K562 (cell line): ENCODE data around the gene SOX18. TPM values are rescaled to one million over a fixed set of nuclear protein-coding genes. Genes with fewer than 3 reads are reported as not detected.

Source experiments
- ATAC-seq: fragments of 200-7000 bp; cut with Tn5 transposase; 3 replicates; pipeline ENCODE4 v1.9.1; 2020; ENCODE audit warnings: moderate library complexity
- BruUV-seq: library from RNA; stranded (reverse); fragments of 400-500 nt; replicated peaks from 2 replicates; lab custom pipeline; 2021; lab: Mats Ljungman, UMichigan
- CTCF ChIA-PET: fragments of 300-600 bp; formaldehyde crosslinking; extraction: SDS; loops from one replicate; lab custom pipeline; 2021; ENCODE audit warnings: low intra/inter-chr PET ratio; lab: Yijun Ruan, JAX
- POLR2A ChIA-PET: fragments of 300-600, 350-650 bp; sonication (Branson Sonifier 250); formaldehyde crosslinking; extraction: SDS; loops from one replicate; lab custom pipeline; 2021; ENCODE audit warnings: antibody characterized with exemption, inconsistent platforms; lab: Yijun Ruan, JAX
- DNase-seq, 4 experiments: peaks; one replicate each; pipeline versions ENCODE4 v3.0.0 to v3.0.0-alpha.2; 2011 to 2018; ENCODE audit warnings: low spot score in 3 of 4, mixed read lengths in 3 of 4; ENCODE audit errors: extremely low read depth in 1 of 4
- FAIRE-seq: peaks from 2 replicates; lab custom pipeline; 2011; peaks lifted over from hg19 to GRCh38; lab: Jason Lieb, UNC
- H2AFZ ChIP-seq: 2 replicates; pipeline ENCODE4 v1.6.0; 2011; ENCODE audit warnings: low read depth, low read length, control low read depth, inconsistent platforms
- H3K27ac ChIP-seq: fragments of 200-600 bp; 3 replicates; pipeline ENCODE4 v1.8.0; 2011; ENCODE audit warnings: low read depth, mild to moderate bottlenecking, control low read depth, inconsistent platforms, low read length, moderate library complexity, mixed read lengths; ENCODE audit errors: extremely low read depth
- H3K27me3 ChIP-seq, 2 experiments: fragments of 300-600 bp in 1 of 2; 2 replicates in 1 of 2; 3 replicates in 1 of 2; pipeline versions ENCODE4 v1.6.0 to v1.8.0; 2011; ENCODE audit warnings: inconsistent platforms in 2 of 2, low read length in 2 of 2, mild to moderate bottlenecking in 1 of 2, mixed read lengths in 1 of 2, moderate library complexity in 1 of 2; ENCODE audit not compliant: control insufficient read depth in 2 of 2, insufficient read depth in 2 of 2
- H3K36me3 ChIP-seq: fragments of 300-600 bp; 3 replicates; pipeline ENCODE4 v1.8.0; 2011; ENCODE audit warnings: mild to moderate bottlenecking, low read length, inconsistent platforms; ENCODE audit not compliant: control insufficient read depth, insufficient read depth
- H3K4me1 ChIP-seq, 2 experiments: fragments of 200-600 bp in 1 of 2; replicated peaks in 1 of 2; 2 replicates in 1 of 2; 3 replicates in 1 of 2; pipeline versions ENCODE4 v1.5.1 to v1.8.0; 2011; ENCODE audit warnings: inconsistent platforms in 2 of 2, low read length in 2 of 2, mild to moderate bottlenecking in 1 of 2, mixed read lengths in 1 of 2, moderate library complexity in 1 of 2; ENCODE audit not compliant: control insufficient read depth in 2 of 2, insufficient read depth in 2 of 2
- H3K4me2 ChIP-seq: 2 replicates; pipeline ENCODE4 v1.6.1; 2011; ENCODE audit warnings: low read length, control low read depth, inconsistent platforms, mixed read lengths; ENCODE audit not compliant: insufficient read depth
- H3K4me3 ChIP-seq: fragments of 200-600 bp; sonication (generic), shearing (Covaris generic); 2 replicates; pipeline ENCODE4 v1.5.1; 2016; ENCODE audit warnings: control low read depth, inconsistent platforms
- H3K79me2 ChIP-seq: fragments of 200-600 bp; 3 replicates; pipeline ENCODE4 v1.8.0; 2011; ENCODE audit warnings: low read length, inconsistent platforms; ENCODE audit not compliant: control insufficient read depth, insufficient read depth
- H3K9ac ChIP-seq, 2 experiments: 2 replicates each; pipeline versions ENCODE4 v1.6.0 to v1.6.1; 2011; ENCODE audit warnings: low read depth in 2 of 2, low read length in 2 of 2, control low read depth in 1 of 2, inconsistent platforms in 1 of 2, mild to moderate bottlenecking in 1 of 2, mixed read lengths in 1 of 2; ENCODE audit not compliant: insufficient read depth in 1 of 2
- H3K9me1 ChIP-seq: one replicate; pipeline ENCODE4 v1.6.0; 2011; ENCODE audit warnings: inconsistent platforms, mild to moderate bottlenecking, low read length, moderate library complexity; ENCODE audit not compliant: control insufficient read depth, insufficient read depth
- H3K9me3 ChIP-seq: replicated peaks from 2 replicates; pipeline ENCODE4 v1.5.1; 2011; ENCODE audit warnings: low read depth, low read length, inconsistent platforms; ENCODE audit not compliant: control insufficient read depth, insufficient read depth
- H4K20me1 ChIP-seq: replicated peaks from 2 replicates; pipeline ENCODE4 v1.6.1; 2011; ENCODE audit warnings: low read length, inconsistent platforms, mixed read lengths; ENCODE audit not compliant: control insufficient read depth, insufficient read depth
- HDAC6 ChIP-seq: IDR thresholded peaks from 2 replicates; pipeline ENCODE4 v1.6.1; 2012; ENCODE audit warnings: low read depth, mild to moderate bottlenecking, control low read depth, inconsistent platforms, low read length, moderate library complexity
- HOMEZ ChIP-seq: fragments of 250-450 bp; sonication (Bioruptor Pico); IDR thresholded peaks from 2 replicates; pipeline ENCODE4 v1.4.0; 2020; ENCODE audit warnings: mild to moderate bottlenecking, moderate library complexity
- KAT7 ChIP-seq: sonication (generic); formaldehyde crosslinking; IDR thresholded peaks from 2 replicates; pipeline ENCODE4 v1.8.0; 2022; ENCODE audit warnings: missing genetic modification reagents, mild to moderate bottlenecking, borderline replicate concordance
- LCOR ChIP-seq: sonication (generic); formaldehyde crosslinking; IDR thresholded peaks from 2 replicates; pipeline ENCODE4 v1.8.0; 2022; ENCODE audit warnings: mild to moderate bottlenecking, missing genetic modification reagents
- MLX ChIP-seq, 2 experiments: fragments of 450-650 bp in 1 of 2; sonication (generic) in 1 of 2; formaldehyde crosslinking; conservative IDR thresholded peaks; 2 replicates each; pipeline versions ENCODE4 v1.4.0 to v1.8.1; 2020 to 2022; ENCODE audit warnings: mild to moderate bottlenecking in 1 of 2, missing genetic modification reagents in 1 of 2
- MTA2 ChIP-seq: fragments of 450-650 bp; IDR thresholded peaks from 2 replicates; pipeline ENCODE4 v1.6.1; 2016; ENCODE audit warnings: low read depth
- PHTF2 ChIP-seq: fragments of 250-450 bp; sonication (Bioruptor Pico); IDR thresholded peaks from 2 replicates; pipeline ENCODE4 v1.5.0; 2021; ENCODE audit warnings: mild to moderate bottlenecking
- SLC30A9 ChIP-seq: fragments of 250-450 bp; sonication (Bioruptor Pico); IDR thresholded peaks from 2 replicates; pipeline ENCODE4 v1.8.0; 2022; ENCODE audit warnings: mild to moderate bottlenecking, moderate library complexity
- SMARCA5 ChIP-seq: fragments of 450-650 bp; IDR thresholded peaks from 2 replicates; pipeline ENCODE4 v1.6.1; 2016
- SMARCC2 ChIP-seq: fragments of 450-650 bp; IDR thresholded peaks from 2 replicates; pipeline ENCODE4 v1.6.1; 2017; ENCODE audit warnings: antibody characterized with exemption, moderate library complexity, mild to moderate bottlenecking, low read depth
- TCF15 ChIP-seq: fragments of 250-450 bp; sonication (Bioruptor Pico); IDR thresholded peaks from 2 replicates; pipeline ENCODE4 v1.8.0; 2022; ENCODE audit warnings: moderate library complexity, mild to moderate bottlenecking, inconsistent platforms
- ZBTB2 ChIP-seq: fragments of 450-650 bp; IDR thresholded peaks from 2 replicates; pipeline ENCODE4 v1.6.1; 2016; ENCODE audit warnings: antibody characterized with exemption
- ZNF639 ChIP-seq, 2 experiments: fragments of 200-800 bp in 1 of 2; sonication (Bioruptor generic) in 1 of 2; sonication (generic) in 1 of 2; formaldehyde crosslinking in 1 of 2; IDR thresholded peaks in 1 of 2; conservative IDR thresholded peaks in 1 of 2; 2 replicates each; pipeline versions ENCODE4 v1.5.0 to v1.6.1; 2016 to 2020; ENCODE audit warnings: missing compliant biosample characterization in 1 of 2, missing genetic modification characterization in 1 of 2, missing genetic modification reagents in 1 of 2
- WGBS: fragments of 100-300 bp; shearing (Covaris generic); methylation state at CpG from one replicate; pipeline ENCODE4 v1.1.6; 2016; ENCODE audit warnings: low coverage, mixed read lengths; ENCODE audit not compliant: insufficient coverage; ENCODE audit errors: missing lambda C conversion rate; 5-methylcytosine and 5-hydroxymethylcytosine counted together
- in situ Hi-C: fragments of 300-500 bp; cut with MboI; formaldehyde crosslinking; loops from 4 replicates; pipeline ENCODE4 v1.15.0; 2018; ENCODE audit warnings: inconsistent platforms, mixed read lengths
- intact Hi-C: fragments of 100-400 bp; cut with micrococcal nuclease; formaldehyde crosslinking; loops from 2 replicates; pipeline ENCODE4 v1.14.2; 2022
- polyA plus RNA-seq, 8 experiments: library from polyadenylated mRNA; depleted of rRNA in 4 of 8; stranded (reverse) in 5 of 8; unstranded in 3 of 8; fragments of >200 nt; fragmentation: Nextera tagmentation in 2 of 8; fragmentation: Illumina TruSeq in 1 of 8; extraction: Ambion mirVana in 2 of 8; extraction: Trizol in 1 of 8; gene quantifications; 2 replicates each; pipeline versions ENCODE4 v1.2.1 to v1.2.3, GENCODE V29; 2011 to 2014; ENCODE audit warnings: inconsistent platforms in 1 of 8, missing spikeins in 1 of 8
- total RNA-seq, 7 experiments: library from RNA; depleted of rRNA in 6 of 7; stranded (reverse); fragments of >200 nt in 6 of 7; fragmentation: Illumina TruSeq in 2 of 7; extraction: Trizol in 2 of 7; gene quantifications; 2 replicates each; pipeline versions ENCODE4 v1.2.1 to v1.2.3, GENCODE V29; 2011 to 2021; ENCODE audit warnings: low replicate concordance in 1 of 7

Gene SOX18
- total and polyA plus RNA-seq, 9 of the 15 experiments (the other 6 are each of a cell fraction or from before 2014, with no cell fraction given), result 0.15 to 19.8 (median 0.33) TPM

GRCh38 chr20:64068386-64069208 is 19.2 kb upstream of the SOX18 start (continued):
- TF ChIP-seq TCF15 (CRISPR knock-in tag) (no peak), SLC30A9 (CRISPR knock-in tag) (no peak), MLX (CRISPR knock-in tag; conservative IDR thresholded peaks at IDR 0.05) (no peak)
- TF ChIP-seq, all 486 proteins: peak for 9

GRCh38 chr20:64067733-64068307 is 18.4 kb upstream of the SOX18 start:
- Histone ChIP-seq H2AFZ (no peak overlapping the region), H3K4me2 (no peak overlapping the region), H3K79me2 (peaks cover 4% of the 10 kb centered on the region; the same call in 2 of the 3 replicates), H3K27me3 (no peaks in the 10 kb centered on the region), H3K9me3 (no peaks in the 10 kb centered on the region), H3K36me3 (no peaks in the 10 kb centered on the region), H3K4me3 (no peak overlapping the region), H3K27ac (no peak overlapping the region), H3K9ac (peak overlapping the region in 1 of 2 experiments; percentile 76; a peak in 1 of 4 replicates), H3K9me1 (peaks cover 3% of the 10 kb centered on the region), H3K4me1 (peaks cover 30 to 95% of the 10 kb centered on the region in 2 experiments), H4K20me1 (no peaks in the 10 kb centered on the region)
- no TSS peak for BruUV-seq
- CTCF ChIA-PET, result no interaction called here
- FAIRE-seq (no peak), ATAC-seq (no peak), DNase-seq (no peak)
- intact Hi-C loops (no loop called here), in situ Hi-C loops (no loop called here)
- POLR2A ChIA-PET, result interaction anchor here (0.6 to 1.0 kb wide), 2 partner anchors 9 to 18 kb away, joined by 4 to 5 read pairs; no protein-coding TSS in a partner anchor
- WGBS, result 52% methylated on average over 9 of the region's 12 CpGs
- TF ChIP-seq ZNF639 (CRISPR knock-in tag; conservative IDR thresholded peaks at IDR 0.05 in 1 of 2, IDR thresholded peaks at IDR 0.05 in 1 of 2), result no peak
- TF ChIP-seq HDAC6, result no peak
- TF ChIP-seq PHTF2 (CRISPR knock-in tag), result no peak
- TF ChIP-seq MTA2, result no peak
- TF ChIP-seq SMARCC2, result no peak
- TF ChIP-seq HOMEZ, result no peak
- no peak for TF ChIP-seq LCOR (CRISPR knock-in tag)
- no peak for TF ChIP-seq SMARCA5
- no peak for TF ChIP-seq KAT7
- TF ChIP-seq ZBTB2, result no peak
